Neutrophil (primary cell): ENCODE data around the gene VEGFB.

Experiments used
- H3K27ac ChIP-seq: fragments of 200-600 bp; sonication (generic); 2 replicates; pipeline ENCODE4 v1.5.1; 2016; ENCODE audit warnings: mild to moderate bottlenecking, moderate library complexity
- H3K27me3 ChIP-seq: fragments of 200-600 bp; sonication (generic); 2 replicates; pipeline ENCODE4 v1.6.0; 2016; ENCODE audit warnings: mild to moderate bottlenecking
- H3K36me3 ChIP-seq: fragments of 200-600 bp; sonication (generic); 2 replicates; pipeline ENCODE4 v1.5.1; 2017
- H3K4me1 ChIP-seq, 2 experiments: fragments of 200-600 bp in 1 of 2; sonication (generic) in 1 of 2; 1 replicate in 1 of 2; 2 replicates in 1 of 2; pipeline versions ENCODE4 v1.5.1 to v1.6.1; 2013 to 2016; ENCODE audit warnings: low read depth in 1 of 2, low read length in 1 of 2, mild to moderate bottlenecking in 1 of 2, moderate library complexity in 1 of 2; ENCODE audit not compliant: control insufficient read depth in 1 of 2, insufficient read depth in 1 of 2
- H3K4me3 ChIP-seq, 2 experiments: fragments of 200-600 bp in 1 of 2; sonication (generic) in 1 of 2; 1 replicate in 1 of 2; 2 replicates in 1 of 2; pipeline ENCODE4 v1.5.1; 2013 to 2016; ENCODE audit warnings: low read depth in 1 of 2, low read length in 1 of 2, mild to moderate bottlenecking in 1 of 2, moderate library complexity in 1 of 2
- H3K9me3 ChIP-seq: fragments of 200-600 bp; sonication (generic); 2 replicates; pipeline ENCODE4 v1.5.1; 2016
- TF ChIP-seq, protein P1 (sequence below): fragments of 200-600 bp; sonication (generic); IDR thresholded peaks from 2 replicates; pipeline ENCODE4 v1.5.1; 2016; ENCODE audit warnings: antibody characterized with exemption

Gene VEGFB

GRCh38 chr11:64263947-64264317 lies 29.5 kb downstream of the VEGFB start:
- no peaks in the 10 kb centered on the region for H3K27me3 ChIP-seq
- no peak overlapping the region for H3K4me3 ChIP-seq
- no peaks in the 10 kb centered on the region for H3K9me3 ChIP-seq
- H3K4me1 ChIP-seq = peaks cover 14 to 15% of the 10 kb centered on the region in 2 experiments
- peaks cover 58% of the 10 kb centered on the region for H3K36me3 ChIP-seq
- H3K27ac ChIP-seq = no peak overlapping the region
- TF ChIP-seq, protein P1, sequence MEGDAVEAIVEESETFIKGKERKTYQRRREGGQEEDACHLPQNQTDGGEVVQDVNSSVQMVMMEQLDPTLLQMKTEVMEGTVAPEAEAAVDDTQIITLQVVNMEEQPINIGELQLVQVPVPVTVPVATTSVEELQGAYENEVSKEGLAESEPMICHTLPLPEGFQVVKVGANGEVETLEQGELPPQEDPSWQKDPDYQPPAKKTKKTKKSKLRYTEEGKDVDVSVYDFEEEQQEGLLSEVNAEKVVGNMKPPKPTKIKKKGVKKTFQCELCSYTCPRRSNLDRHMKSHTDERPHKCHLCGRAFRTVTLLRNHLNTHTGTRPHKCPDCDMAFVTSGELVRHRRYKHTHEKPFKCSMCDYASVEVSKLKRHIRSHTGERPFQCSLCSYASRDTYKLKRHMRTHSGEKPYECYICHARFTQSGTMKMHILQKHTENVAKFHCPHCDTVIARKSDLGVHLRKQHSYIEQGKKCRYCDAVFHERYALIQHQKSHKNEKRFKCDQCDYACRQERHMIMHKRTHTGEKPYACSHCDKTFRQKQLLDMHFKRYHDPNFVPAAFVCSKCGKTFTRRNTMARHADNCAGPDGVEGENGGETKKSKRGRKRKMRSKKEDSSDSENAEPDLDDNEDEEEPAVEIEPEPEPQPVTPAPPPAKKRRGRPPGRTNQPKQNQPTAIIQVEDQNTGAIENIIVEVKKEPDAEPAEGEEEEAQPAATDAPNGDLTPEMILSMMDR = no peak

- TF ChIP-seq, protein P1 = no peak
- H3K4me1 ChIP-seq = peaks cover 18 to 19% of the 10 kb centered on the region in 2 experiments
- H3K36me3 ChIP-seq = peaks cover 53% of the 10 kb centered on the region
- H3K4me3 ChIP-seq = no peak overlapping the region
- no peaks in the 10 kb centered on the region for H3K9me3 ChIP-seq
- no peaks in the 10 kb centered on the region for H3K27me3 ChIP-seq
- H3K27ac ChIP-seq = no peak overlapping the region
Measured at GRCh38 chr11:64264371-64264852, 30.0 kb downstream of the VEGFB start.

GRCh38 chr11:64265176-64266160 lies 31.1 kb downstream of the VEGFB start:
- TF ChIP-seq, protein P1 = no peak
- H3K36me3 ChIP-seq = peaks cover 52% of the 10 kb centered on the region
- H3K4me1 ChIP-seq = peaks cover 22 to 24% of the 10 kb centered on the region in 2 experiments
- no peak overlapping the region for H3K27ac ChIP-seq
- no peaks in the 10 kb centered on the region for H3K27me3 ChIP-seq
- H3K9me3 ChIP-seq = no peaks in the 10 kb centered on the region
- H3K4me3 ChIP-seq = no peak overlapping the region

GRCh38 chr11:64266339-64266738 lies 32.0 kb downstream of the VEGFB start:
- H3K27me3 ChIP-seq = no peaks in the 10 kb centered on the region
- H3K4me3 ChIP-seq = no peak overlapping the region
- H3K36me3 ChIP-seq = peaks cover 52% of the 10 kb centered on the region
- H3K4me1 ChIP-seq = peaks cover 27 to 28% of the 10 kb centered on the region in 2 experiments
- no peak overlapping the region for H3K27ac ChIP-seq
- TF ChIP-seq, protein P1 = no peak
- H3K9me3 ChIP-seq = no peaks in the 10 kb centered on the region

DNA sequence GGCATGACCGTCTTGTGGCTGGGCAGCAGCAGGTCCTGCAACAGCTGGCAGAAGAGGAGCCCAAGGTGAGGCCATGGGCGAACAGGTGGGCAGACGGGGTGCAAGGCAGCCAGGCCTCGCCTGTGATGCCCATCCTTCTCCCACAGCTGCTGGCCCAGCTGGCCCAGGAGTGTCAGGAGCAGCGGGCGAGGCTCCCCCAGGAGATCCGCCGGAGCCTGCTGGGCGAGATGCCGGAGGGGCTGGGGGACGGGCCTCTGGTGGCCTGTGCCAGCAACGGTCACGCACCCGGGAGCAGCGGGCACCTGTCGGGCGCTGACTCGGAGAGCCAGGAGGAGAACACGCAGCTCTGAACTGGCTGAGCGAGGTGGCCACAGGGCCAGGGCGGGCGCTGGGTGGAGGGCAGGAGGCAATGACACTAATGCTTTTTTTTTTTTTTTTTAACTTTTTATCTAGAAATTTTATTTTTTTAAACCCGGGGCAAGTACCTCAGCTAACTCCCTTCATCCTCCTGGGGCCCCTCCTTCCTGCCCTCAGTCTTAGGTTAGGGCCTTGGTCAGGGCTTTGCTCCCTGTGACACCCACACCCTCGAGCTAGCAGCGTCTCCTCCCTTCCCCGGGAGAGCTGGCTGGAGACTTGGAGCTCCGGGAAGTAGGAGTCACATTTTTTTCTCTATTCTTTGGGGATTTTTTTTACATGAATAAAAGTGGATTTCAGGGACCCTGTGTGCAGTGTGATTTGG lies 33.0 kb downstream of the VEGFB start:
- Histone ChIP-seq H3K9me3 (no peaks in the 10 kb centered on the region), H3K27me3 (no peaks in the 10 kb centered on the region), H3K36me3 (peaks cover 42% of the 10 kb centered on the region), H3K4me3 (peak overlapping the region in 1 of 2 experiments; percentile 99), H3K4me1 (peaks cover 36% of the 10 kb centered on the region in 2 experiments), H3K27ac (peak overlapping the region; percentile 98)
- TF ChIP-seq, protein P1 = no peak
